AG20443 (cell line): ENCODE results near the gene FAM184B.
"Not testable (repeated sequence)": the region's sequence is repeated elsewhere in the genome, so short reads cannot be mapped to it uniquely, and the experiment has no call there.

Experiments
- DNase-seq: peaks from one replicate; pipeline ENCODE4 v3.0.0; 2012; ENCODE audit warnings: low spot score, mixed read lengths

Gene FAM184B

GRCh38 chr4:17681281-17682221, 99.9 kb downstream of the FAM184B start:
- DNase-seq = no peak

- no peak for DNase-seq
Measured at GRCh38 chr4:17680559-17681280, 100.7 kb downstream of the FAM184B start.

- no peak for DNase-seq
Measured at GRCh38 chr4:17670423-17670822, 111.0 kb downstream of the FAM184B start.

- no peak for DNase-seq
Measured at GRCh38 chr4:17667653-17668201, 113.7 kb downstream of the FAM184B start.

GRCh38 chr4:17667253-17667652, 114.2 kb downstream of the FAM184B start:
- DNase-seq = no peak

- no peak for DNase-seq
Measured at GRCh38 chr4:17665852-17666251, 115.6 kb downstream of the FAM184B start.

GRCh38 chr4:17665346-17665745, 116.1 kb downstream of the FAM184B start:
- DNase-seq = no peak

- DNase-seq = no peak
Measured at GRCh38 chr4:17664755-17665154, 116.7 kb downstream of the FAM184B start.

- no peak for DNase-seq
Measured at GRCh38 chr4:17662694-17663093, 118.7 kb downstream of the FAM184B start.

GRCh38 chr4:17659196-17659595, 122.2 kb downstream of the FAM184B start:
- not testable (repeated sequence) for DNase-seq

- DNase-seq = no peak
Measured at GRCh38 chr4:17657849-17658248, 123.6 kb downstream of the FAM184B start.

GRCh38 chr4:17657090-17657489, 124.3 kb downstream of the FAM184B start:
- DNase-seq = no peak

GRCh38 chr4:17654701-17655100, 126.7 kb downstream of the FAM184B start:
- no peak for DNase-seq

- no peak for DNase-seq
Measured at GRCh38 chr4:17650406-17650805, 131.0 kb downstream of the FAM184B start.

- no peak for DNase-seq
Measured at GRCh38 chr4:17647927-17648326, 133.5 kb downstream of the FAM184B start.

- DNase-seq = no peak
Measured at GRCh38 chr4:17647176-17647806, 134.1 kb downstream of the FAM184B start.

- DNase-seq = no peak
Measured at GRCh38 chr4:17646693-17647092, 134.7 kb downstream of the FAM184B start.

- no peak for DNase-seq
Measured at GRCh38 chr4:17642398-17642783, 139.0 kb downstream of the FAM184B start.

GRCh38 chr4:17639136-17639535, 142.3 kb downstream of the FAM184B start:
- no peak for DNase-seq

GRCh38 chr4:17636696-17637622, 144.5 kb downstream of the FAM184B start:
- peak; percentile 92 for DNase-seq

- no peak for DNase-seq
Measured at GRCh38 chr4:17636341-17636695, 145.1 kb downstream of the FAM184B start.
